ENCODE results near the gene PDZRN4.
A peak's percentile ranks its signal among the peaks of the same experiment; 100 is the strongest.
"Not testable (repeated sequence)": the region's sequence is repeated elsewhere in the genome, so short reads cannot be mapped to it uniquely, and the experiment has no call there.

The PDZRN4 gene

GRCh38 chr12:41213648-41214047, 25.5 kb downstream of the PDZRN4 start:
- no peak for DNase-seq (ENCODE audit: low read depth in 1 of 2, low spot score in 1 of 2)

- DNase-seq (ENCODE audit: low read depth in 1 of 2, low spot score in 1 of 2) = no peak
Observed at GRCh38 chr12:41217727-41218126, 29.6 kb downstream of the PDZRN4 start.

- DNase-seq (ENCODE audit: low read depth in 1 of 2, low spot score in 1 of 2) = no peak
Observed at GRCh38 chr12:41220931-41221330, 32.8 kb downstream of the PDZRN4 start.

GRCh38 chr12:41221491-41221890, 33.4 kb downstream of the PDZRN4 start:
- no peak for DNase-seq (ENCODE audit: low read depth in 1 of 2, low spot score in 1 of 2)

- no peak for DNase-seq (ENCODE audit: low read depth in 1 of 2, low spot score in 1 of 2)
Observed at GRCh38 chr12:41223600-41223999, 35.5 kb downstream of the PDZRN4 start.

GRCh38 chr12:41224066-41224465, 35.9 kb downstream of the PDZRN4 start:
- DNase-seq (ENCODE audit: low read depth in 1 of 2, low spot score in 1 of 2) = no peak

- DNase-seq (ENCODE audit: low read depth in 1 of 2, low spot score in 1 of 2) = no peak
Observed at GRCh38 chr12:41225179-41225578, 37.1 kb downstream of the PDZRN4 start.

GRCh38 chr12:41228066-41228820, 40.1 kb downstream of the PDZRN4 start:
- no peak for DNase-seq (ENCODE audit: low read depth in 1 of 2, low spot score in 1 of 2)

GRCh38 chr12:41230756-41231155, 42.6 kb downstream of the PDZRN4 start:
- DNase-seq (ENCODE audit: low read depth in 1 of 2, low spot score in 1 of 2) = no peak

- no peak for DNase-seq (ENCODE audit: low read depth in 1 of 2, low spot score in 1 of 2)
Observed at GRCh38 chr12:41234692-41235091, 46.6 kb downstream of the PDZRN4 start.

- no peak for DNase-seq (ENCODE audit: low read depth in 1 of 2, low spot score in 1 of 2)
Observed at GRCh38 chr12:41242603-41243002, 54.5 kb downstream of the PDZRN4 start.

GRCh38 chr12:41248391-41248790, 60.3 kb downstream of the PDZRN4 start:
- no peak for DNase-seq (ENCODE audit: low read depth in 1 of 2, low spot score in 1 of 2)

- DNase-seq (ENCODE audit: low read depth in 1 of 2, low spot score in 1 of 2) = no peak
Observed at GRCh38 chr12:41250748-41251147, 62.6 kb downstream of the PDZRN4 start.

GRCh38 chr12:41254004-41254914, 66.1 kb downstream of the PDZRN4 start:
- no peak for DNase-seq (ENCODE audit: low read depth in 1 of 2, low spot score in 1 of 2)

- DNase-seq (ENCODE audit: low read depth in 1 of 2, low spot score in 1 of 2) = not testable (repeated sequence)
Observed at GRCh38 chr12:41263196-41263595, 75.1 kb downstream of the PDZRN4 start.

- no peak for DNase-seq (ENCODE audit: low read depth in 1 of 2, low spot score in 1 of 2)
Observed at GRCh38 chr12:41264281-41264680, 76.2 kb downstream of the PDZRN4 start.

GRCh38 chr12:41269056-41269455, 80.9 kb downstream of the PDZRN4 start:
- DNase-seq (ENCODE audit: low read depth in 1 of 2, low spot score in 1 of 2) = no peak

- DNase-seq (ENCODE audit: low read depth in 1 of 2, low spot score in 1 of 2) = no peak
Observed at GRCh38 chr12:41271489-41271888, 83.4 kb downstream of the PDZRN4 start.

GRCh38 chr12:41274643-41275042, 86.5 kb downstream of the PDZRN4 start:
- DNase-seq (ENCODE audit: low read depth in 1 of 2, low spot score in 1 of 2) = no peak

GRCh38 chr12:41277100-41277945, 89.2 kb downstream of the PDZRN4 start:
- peak in 1 of 2 donors; percentile 2 for DNase-seq (ENCODE audit: low read depth in 1 of 2, low spot score in 1 of 2)

- no peak for DNase-seq (ENCODE audit: low read depth in 1 of 2, low spot score in 1 of 2)
Observed at GRCh38 chr12:41277946-41278267, 89.8 kb downstream of the PDZRN4 start.

All from activated CD4-positive, alpha-beta T cell treated with anti-CD3 and anti-CD28 coated beads, Interleukin-2, amount 50 U/mL, for 24 hours (primary cell).